ENCODE results near the gene DYSF. TPM values are rescaled to one million over a fixed set of nuclear protein-coding genes. Genes with fewer than 3 reads are reported as not detected.

Gene DYSF
- total RNA-seq, 1 donor from 2014 or later: not detected

DNA sequence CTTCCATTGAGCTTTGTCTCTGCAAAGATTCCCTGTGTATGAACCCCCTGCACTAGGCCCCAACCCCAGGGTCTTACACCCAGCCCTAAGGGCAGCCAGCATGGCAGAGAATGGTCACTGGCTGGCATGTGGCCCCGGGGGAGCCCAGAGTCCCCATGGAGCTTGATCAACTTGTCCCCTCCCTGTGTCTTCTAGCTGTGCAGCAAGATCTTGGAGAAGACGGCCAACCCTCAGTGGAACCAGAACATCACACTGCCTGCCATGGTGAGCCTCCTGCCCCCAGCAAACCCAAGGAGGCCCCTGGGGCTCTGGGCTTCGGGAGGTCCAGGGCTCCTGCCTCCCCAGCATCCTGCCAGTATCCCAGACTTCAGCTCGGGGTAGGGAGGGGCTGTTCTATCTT is 81.5 kb downstream of the DYSF start:
- Mint-ChIP-seq H3K4me3 (ENCODE audit: low read depth) (no peak overlapping the region), H3K36me3 (ENCODE audit: low read depth) (no peaks in the 10 kb centered on the region), H3K9me3 (no peaks in the 10 kb centered on the region), H3K4me1 (ENCODE audit: low read depth) (no peaks in the 10 kb centered on the region), H3K27me3 (ENCODE audit: low read depth) (peaks cover 2% of the 10 kb centered on the region), H3K27ac (no peak overlapping the region)
- no peak for DNase-seq (ENCODE audit: low spot score)
- intact Hi-C loops (cut with micrococcal nuclease): no loop called here

DNA sequence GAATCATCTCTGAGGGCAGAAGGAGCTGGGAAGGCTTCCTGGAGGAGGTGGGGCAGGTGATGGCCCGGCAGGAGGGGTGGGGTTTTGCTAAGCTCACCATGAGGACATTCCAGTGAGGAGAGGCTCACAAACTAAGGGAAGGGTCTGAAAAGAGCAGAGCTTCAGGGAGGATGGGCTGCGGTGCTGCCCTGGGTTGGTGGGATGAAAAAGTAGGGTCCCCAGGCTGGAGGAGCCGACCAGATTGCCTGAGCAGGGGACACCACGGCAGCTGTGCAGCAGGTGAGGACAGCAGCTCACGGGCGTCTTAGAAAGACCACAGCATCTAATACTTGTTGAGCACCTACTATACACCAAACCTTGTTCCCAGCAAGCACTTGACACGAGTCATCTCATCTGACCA is 82.2 kb downstream of the DYSF start:
- Mint-ChIP-seq H3K9me3 (no peaks in the 10 kb centered on the region), H3K27ac (no peak overlapping the region), H3K4me1 (ENCODE audit: low read depth) (no peaks in the 10 kb centered on the region), H3K36me3 (ENCODE audit: low read depth) (no peaks in the 10 kb centered on the region), H3K4me3 (ENCODE audit: low read depth) (no peak overlapping the region), H3K27me3 (ENCODE audit: low read depth) (peaks cover 2% of the 10 kb centered on the region)
- intact Hi-C loops (cut with micrococcal nuclease): no loop called here
- DNase-seq (ENCODE audit: low spot score): no peak

DNA sequence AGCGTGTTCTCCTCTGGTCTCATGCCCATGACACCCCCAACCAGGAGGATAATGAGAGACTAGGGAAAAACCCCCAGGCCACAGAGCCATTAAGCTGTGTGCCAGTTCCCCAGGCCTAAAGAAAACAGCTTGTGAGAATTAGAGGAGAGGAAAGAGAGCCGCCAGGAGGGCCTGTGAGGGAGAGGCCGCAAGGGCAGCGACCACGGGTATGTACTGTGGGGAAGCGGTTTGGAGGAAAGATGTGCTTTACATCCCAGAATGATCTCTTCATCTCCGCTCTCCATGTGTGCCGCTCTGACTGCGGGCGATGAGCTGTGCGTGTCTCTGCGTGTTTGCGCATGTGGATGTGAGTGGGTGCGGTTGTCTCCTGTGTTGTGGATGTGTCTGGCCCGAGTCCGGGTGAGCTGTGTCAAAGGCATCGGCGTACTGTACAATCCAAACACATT is 82.9 kb downstream of the DYSF start:
- no peak for DNase-seq (ENCODE audit: low spot score)
- H3K9me3 Mint-ChIP-seq: no peaks in the 10 kb centered on the region
- no peaks in the 10 kb centered on the region for H3K4me1 Mint-ChIP-seq (ENCODE audit: low read depth)
- H3K4me3 Mint-ChIP-seq (ENCODE audit: low read depth): no peak overlapping the region
- intact Hi-C loops (cut with micrococcal nuclease): no loop called here
- H3K27ac Mint-ChIP-seq: no peak overlapping the region
- no peaks in the 10 kb centered on the region for H3K36me3 Mint-ChIP-seq (ENCODE audit: low read depth)
- peaks cover 2% of the 10 kb centered on the region for H3K27me3 Mint-ChIP-seq (ENCODE audit: low read depth)

DNA sequence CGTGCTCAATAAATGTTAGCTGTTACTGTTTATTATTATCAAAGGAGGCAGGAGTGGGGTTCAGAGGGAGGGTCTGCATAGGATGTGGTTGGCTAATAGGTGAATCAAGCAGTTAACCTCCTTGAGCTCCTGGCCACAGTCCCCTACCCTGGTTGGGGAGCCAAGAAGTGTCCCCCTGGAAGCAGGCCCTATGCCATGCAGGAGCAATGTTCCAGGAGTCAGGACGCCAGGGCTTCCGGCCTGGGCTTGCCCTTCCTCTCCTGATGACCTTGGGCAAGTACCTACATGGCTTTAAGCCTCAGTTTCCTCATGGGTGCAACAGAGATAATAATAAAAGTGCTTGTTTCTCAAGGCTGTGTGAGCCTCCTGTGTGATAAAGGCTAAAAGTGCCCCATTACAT is 84.9 kb downstream of the DYSF start:
- Mint-ChIP-seq H3K4me1 (ENCODE audit: low read depth) (no peaks in the 10 kb centered on the region), H3K27ac (no peak overlapping the region), H3K4me3 (ENCODE audit: low read depth) (no peak overlapping the region), H3K27me3 (ENCODE audit: low read depth) (no peaks in the 10 kb centered on the region), H3K36me3 (ENCODE audit: low read depth) (no peaks in the 10 kb centered on the region), H3K9me3 (no peaks in the 10 kb centered on the region)
- intact Hi-C loops (cut with micrococcal nuclease): no loop called here
- no peak for DNase-seq (ENCODE audit: low spot score)

DNA sequence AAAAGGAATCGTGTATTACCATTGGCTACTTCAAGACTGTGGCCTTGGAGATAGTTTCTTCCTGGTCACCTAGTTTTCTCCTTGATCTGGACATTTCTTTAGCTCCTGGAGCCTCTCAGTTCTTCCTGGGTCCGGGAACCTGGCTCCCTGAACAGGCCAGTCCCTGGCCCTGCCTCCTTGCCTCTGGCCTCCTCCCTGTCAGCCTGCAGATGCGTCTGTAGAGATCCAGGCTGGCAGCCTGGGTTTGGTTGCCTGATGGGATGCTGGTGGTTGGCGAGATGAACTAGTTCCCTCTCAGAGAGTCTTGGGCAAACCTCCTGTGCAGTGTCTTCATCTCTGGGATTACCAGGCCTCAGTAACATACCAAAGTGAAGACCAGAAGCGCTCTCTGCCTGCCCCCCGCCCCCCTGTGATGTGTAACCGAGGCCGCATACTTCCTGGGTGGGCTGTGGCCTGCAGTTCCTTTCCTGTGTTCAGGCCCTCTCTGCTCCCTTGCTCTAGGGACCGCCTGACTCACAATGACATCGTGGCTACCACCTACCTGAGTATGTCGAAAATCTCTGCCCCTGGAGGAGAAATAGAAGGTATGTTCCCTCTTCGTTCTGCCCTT is 85.4 kb downstream of the DYSF start:
- no peaks in the 10 kb centered on the region for H3K36me3 Mint-ChIP-seq (ENCODE audit: low read depth)
- no peaks in the 10 kb centered on the region for H3K9me3 Mint-ChIP-seq
- H3K27ac Mint-ChIP-seq: no peak overlapping the region
- H3K4me1 Mint-ChIP-seq (ENCODE audit: low read depth): no peaks in the 10 kb centered on the region
- no peaks in the 10 kb centered on the region for H3K27me3 Mint-ChIP-seq (ENCODE audit: low read depth)
- H3K4me3 Mint-ChIP-seq (ENCODE audit: low read depth): no peak overlapping the region
- intact Hi-C loops (cut with micrococcal nuclease): no loop called here
- no peak for DNase-seq (ENCODE audit: low spot score)

DNA sequence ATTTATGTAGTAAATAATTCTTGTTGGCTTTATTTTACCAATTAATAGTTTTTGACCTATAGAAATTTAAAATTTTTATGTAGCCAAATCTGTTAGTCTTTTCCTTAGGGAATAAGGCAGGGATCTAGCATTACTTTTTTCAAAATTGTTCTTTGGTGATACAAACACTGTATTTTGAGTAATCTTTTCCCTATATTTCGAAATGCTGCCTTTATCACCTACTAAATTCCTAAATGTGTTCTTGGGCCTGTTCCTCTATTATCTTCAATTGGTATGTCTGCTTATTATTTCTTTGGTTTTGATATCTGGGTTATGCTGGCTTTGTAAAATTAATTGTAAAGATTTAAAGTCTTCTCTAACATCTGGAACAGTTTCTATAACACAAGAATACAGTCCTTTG is 87.5 kb downstream of the DYSF start:
- Mint-ChIP-seq H3K9me3 (no peaks in the 10 kb centered on the region), H3K4me3 (ENCODE audit: low read depth) (no peak overlapping the region), H3K27me3 (ENCODE audit: low read depth) (peaks cover 7% of the 10 kb centered on the region), H3K27ac (no peak overlapping the region), H3K4me1 (ENCODE audit: low read depth) (peaks cover 2% of the 10 kb centered on the region), H3K36me3 (ENCODE audit: low read depth) (no peaks in the 10 kb centered on the region)
- DNase-seq (ENCODE audit: low spot score): no peak
- intact Hi-C loops (cut with micrococcal nuclease): no loop called here

DNA sequence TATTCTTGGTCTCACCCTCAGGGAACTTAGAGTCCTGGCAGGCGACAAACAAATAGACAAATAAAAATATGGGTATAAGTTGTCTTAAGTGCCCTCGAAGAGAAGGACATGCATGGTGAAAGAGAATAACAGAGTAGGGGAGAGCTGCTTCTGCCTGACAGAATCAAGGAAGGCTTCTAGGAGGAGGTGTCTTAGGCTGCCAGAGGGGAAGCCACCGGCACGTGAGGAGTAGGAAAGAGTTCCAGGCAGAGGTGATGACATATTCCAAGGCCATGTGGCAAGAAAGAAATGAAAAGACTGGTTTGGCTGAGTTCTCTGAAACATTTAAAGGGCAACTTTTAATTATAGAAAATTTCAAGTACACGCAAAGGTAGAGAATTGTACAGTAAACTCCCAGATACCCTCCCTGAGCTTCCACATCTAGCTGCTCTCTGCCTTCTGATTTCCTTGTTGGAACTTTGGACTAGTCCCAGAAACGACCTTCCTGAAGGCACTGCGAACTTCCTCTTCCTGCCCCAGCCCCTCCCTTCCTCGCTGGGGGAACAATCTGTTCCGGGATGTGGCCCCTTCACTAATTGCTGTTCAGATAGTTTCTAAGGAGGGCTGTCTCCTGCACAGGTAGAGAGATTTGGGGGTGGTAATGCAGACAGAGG is 91.7 kb downstream of the DYSF start:
- intact Hi-C loops (cut with micrococcal nuclease): loop anchor here (5.0 kb wide), 3 partner anchors 252 to 1202 kb away; no protein-coding TSS in a partner anchor
- Mint-ChIP-seq H3K27ac (no peak overlapping the region), H3K4me1 (ENCODE audit: low read depth) (peaks cover 2% of the 10 kb centered on the region), H3K4me3 (ENCODE audit: low read depth) (peak overlapping the region; percentile 13), H3K36me3 (ENCODE audit: low read depth) (no peaks in the 10 kb centered on the region), H3K27me3 (ENCODE audit: low read depth) (peaks cover 7% of the 10 kb centered on the region), H3K9me3 (no peaks in the 10 kb centered on the region)
- no peak for DNase-seq (ENCODE audit: low spot score)

DNA sequence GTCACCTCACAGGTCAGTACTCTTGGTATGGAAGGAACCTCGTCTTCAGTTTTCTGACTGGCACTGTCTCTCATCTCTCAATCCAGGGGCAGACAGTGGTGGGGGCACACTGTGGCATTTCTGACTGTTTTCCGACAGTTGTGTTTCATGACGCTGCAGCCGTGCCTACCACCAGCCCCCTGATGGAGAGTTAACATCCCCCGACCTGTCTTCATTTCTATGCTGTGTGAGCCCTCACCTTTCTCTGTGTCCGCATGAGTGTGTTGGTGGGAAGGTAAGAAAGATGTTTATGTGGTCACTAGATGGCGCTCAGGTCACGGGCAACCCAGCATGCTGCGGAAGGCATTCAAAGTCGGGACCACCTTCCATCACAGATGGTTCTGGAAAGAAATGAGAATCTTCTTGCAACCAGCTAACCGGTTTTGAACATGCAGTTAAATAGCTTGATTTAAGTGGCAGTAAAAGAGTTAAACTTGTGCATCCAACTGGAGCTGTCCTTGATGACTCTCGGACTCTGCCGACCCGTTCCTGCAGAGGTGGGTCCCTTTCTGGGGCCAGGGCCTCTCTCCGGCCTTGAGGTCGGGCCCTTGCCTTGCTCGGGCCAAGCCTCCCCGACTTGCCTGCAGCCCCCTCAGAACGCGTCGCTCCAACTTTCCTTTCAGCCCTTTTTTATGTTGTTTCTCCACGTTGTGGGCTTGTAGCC is 92.4 kb downstream of the DYSF start:
- peaks cover 2% of the 10 kb centered on the region for H3K4me1 Mint-ChIP-seq (ENCODE audit: low read depth)
- H3K4me3 Mint-ChIP-seq (ENCODE audit: low read depth): peak overlapping the region; percentile 13
- no peaks in the 10 kb centered on the region for H3K36me3 Mint-ChIP-seq (ENCODE audit: low read depth)
- no peak overlapping the region for H3K27ac Mint-ChIP-seq
- H3K9me3 Mint-ChIP-seq: no peaks in the 10 kb centered on the region
- H3K27me3 Mint-ChIP-seq (ENCODE audit: low read depth): peaks cover 7% of the 10 kb centered on the region
- DNase-seq (ENCODE audit: low spot score): peak; percentile 18
- intact Hi-C loops (cut with micrococcal nuclease): loop anchor here (5.0 kb wide), 3 partner anchors 252 to 1202 kb away; no protein-coding TSS in a partner anchor

DNA sequence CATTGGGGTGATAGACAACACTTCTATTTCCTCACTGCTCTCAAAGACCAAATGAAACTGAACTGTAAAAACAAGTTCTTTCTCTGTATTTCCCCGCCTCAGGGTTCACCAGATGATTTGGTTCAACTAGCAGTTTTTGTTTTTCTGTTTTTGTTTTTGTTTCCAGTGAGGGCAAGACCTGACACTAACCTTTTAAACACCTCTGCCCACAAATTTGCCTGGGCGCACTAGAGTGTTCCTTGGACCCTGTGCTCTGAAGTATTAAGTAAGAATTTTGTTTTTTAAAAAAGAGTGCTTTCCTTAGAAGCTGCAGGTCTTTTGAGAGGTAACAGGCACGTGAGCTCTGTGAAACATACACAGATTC is 92.9 kb downstream of the DYSF start:
- Mint-ChIP-seq H3K27ac (no peak overlapping the region), H3K4me1 (ENCODE audit: low read depth) (peaks cover 2% of the 10 kb centered on the region), H3K27me3 (ENCODE audit: low read depth) (peaks cover 7% of the 10 kb centered on the region), H3K4me3 (ENCODE audit: low read depth) (no peak overlapping the region), H3K36me3 (ENCODE audit: low read depth) (no peaks in the 10 kb centered on the region), H3K9me3 (no peaks in the 10 kb centered on the region)
- intact Hi-C loops (cut with micrococcal nuclease): loop anchor here (5.0 kb wide), 3 partner anchors 251 to 1201 kb away; no protein-coding TSS in a partner anchor
- DNase-seq (ENCODE audit: low spot score): no peak

DNA sequence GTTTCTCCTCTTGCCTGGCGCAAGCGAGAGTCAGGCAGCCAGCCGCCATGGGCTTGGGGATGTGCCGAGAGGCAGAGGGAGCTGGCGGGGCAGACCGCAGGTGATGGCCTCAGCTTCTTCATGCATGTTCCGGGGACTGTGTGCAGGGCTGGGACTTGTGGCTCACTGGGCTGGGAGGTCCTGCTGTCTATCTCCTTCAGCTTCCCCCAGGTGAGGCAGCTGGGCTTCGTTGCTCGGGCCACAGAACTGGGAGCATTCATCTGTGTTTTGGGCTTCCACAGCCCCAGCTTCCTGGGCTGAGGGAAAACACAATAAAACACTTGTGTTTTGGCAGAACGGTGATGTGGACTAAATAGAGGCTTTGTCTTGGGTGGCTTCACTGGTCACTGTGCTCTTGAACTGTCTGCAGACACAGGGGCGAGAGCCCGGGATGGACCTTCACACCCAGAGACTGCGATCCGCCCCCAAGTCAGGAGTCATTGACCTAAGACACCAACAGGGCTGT is 93.5 kb downstream of the DYSF start:
- DNase-seq (ENCODE audit: low spot score): no peak
- Mint-ChIP-seq H3K4me3 (ENCODE audit: low read depth) (no peak overlapping the region), H3K9me3 (no peaks in the 10 kb centered on the region), H3K4me1 (ENCODE audit: low read depth) (peaks cover 2% of the 10 kb centered on the region), H3K36me3 (ENCODE audit: low read depth) (no peaks in the 10 kb centered on the region), H3K27me3 (ENCODE audit: low read depth) (peaks cover 7% of the 10 kb centered on the region), H3K27ac (no peak overlapping the region)
- intact Hi-C loops (cut with micrococcal nuclease): loop anchor here (5.0 kb wide), 3 partner anchors 250 to 1200 kb away; no protein-coding TSS in a partner anchor

DNA sequence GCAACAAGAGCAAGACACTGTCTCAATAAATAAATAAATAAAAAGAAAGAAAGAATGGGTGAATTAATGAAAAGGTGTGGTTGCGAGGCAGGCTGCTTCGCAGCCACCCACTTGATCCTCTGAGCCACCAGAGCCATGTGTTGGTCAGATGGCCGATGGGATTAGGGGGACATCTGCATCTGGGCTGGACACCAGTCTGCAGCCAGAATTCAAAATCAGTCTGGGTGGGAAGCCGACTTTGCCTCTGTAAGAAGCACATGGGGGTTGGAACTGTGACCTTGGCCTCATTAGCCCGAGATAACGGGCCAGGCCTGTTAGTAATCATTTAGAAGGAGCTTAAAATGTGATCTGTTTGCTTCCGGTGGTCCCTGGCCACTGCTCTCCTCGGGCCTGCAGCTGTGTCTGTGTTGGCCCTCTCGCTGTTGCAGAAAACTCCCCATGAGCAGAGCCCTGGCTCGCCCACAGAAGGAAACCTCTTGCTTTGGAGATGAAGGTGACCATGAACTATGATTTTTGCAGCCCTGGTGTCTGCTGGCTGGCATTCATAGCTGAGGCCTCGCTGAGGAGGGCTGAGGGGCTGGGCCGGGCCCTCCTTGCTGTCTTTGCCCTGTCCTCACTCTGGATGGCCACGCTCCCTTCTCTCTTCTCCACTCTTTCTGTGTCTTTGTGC is 94.4 kb downstream of the DYSF start:
- intact Hi-C loops (cut with micrococcal nuclease): loop anchor here (5.0 kb wide), 3 partner anchors 250 to 1200 kb away; no protein-coding TSS in a partner anchor
- peaks cover 7% of the 10 kb centered on the region for H3K27me3 Mint-ChIP-seq (ENCODE audit: low read depth)
- H3K4me1 Mint-ChIP-seq (ENCODE audit: low read depth): peaks cover 2% of the 10 kb centered on the region
- no peak for DNase-seq (ENCODE audit: low spot score)
- H3K27ac Mint-ChIP-seq: no peak overlapping the region
- H3K4me3 Mint-ChIP-seq (ENCODE audit: low read depth): no peak overlapping the region
- no peaks in the 10 kb centered on the region for H3K9me3 Mint-ChIP-seq
- no peaks in the 10 kb centered on the region for H3K36me3 Mint-ChIP-seq (ENCODE audit: low read depth)

DNA sequence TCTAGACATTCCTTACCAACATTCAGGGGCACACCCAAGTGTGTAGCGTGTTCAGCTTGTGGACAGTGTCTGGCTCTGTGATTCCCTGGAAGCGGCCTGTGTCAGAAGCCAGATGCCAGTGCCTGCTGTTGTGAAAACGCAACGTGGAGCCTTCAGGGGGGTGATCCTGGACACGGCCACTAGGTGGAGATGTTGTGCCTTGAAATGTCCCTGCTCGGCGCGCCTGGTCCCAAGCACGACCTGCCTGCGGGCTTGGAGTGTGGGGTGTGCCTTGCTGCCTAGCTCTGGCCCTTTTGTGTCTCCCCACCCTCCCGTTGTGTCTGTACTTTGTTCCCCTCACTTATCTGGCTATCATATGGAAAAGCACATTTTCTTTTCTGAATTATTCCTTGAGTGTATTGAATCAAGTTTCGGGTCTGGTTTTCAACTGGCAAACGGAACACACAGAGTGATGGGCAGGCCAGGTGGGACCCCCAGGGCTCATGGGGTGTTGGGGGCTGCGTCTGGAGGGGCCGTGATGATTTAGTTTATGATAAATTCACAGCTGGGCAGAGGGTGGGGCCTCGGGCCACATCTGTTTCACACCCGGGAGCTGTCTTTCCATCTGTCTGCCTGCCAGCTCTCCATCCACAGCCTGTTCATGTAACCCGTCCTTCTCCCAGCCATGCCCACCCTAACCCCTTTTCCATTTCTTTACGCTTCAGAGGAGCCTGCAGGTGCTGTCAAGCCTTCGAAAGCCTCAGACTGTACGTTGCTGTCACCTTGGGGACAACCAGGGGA is 95.5 kb downstream of the DYSF start:
- no peak overlapping the region for H3K27ac Mint-ChIP-seq
- no peaks in the 10 kb centered on the region for H3K9me3 Mint-ChIP-seq
- intact Hi-C loops (cut with micrococcal nuclease): loop anchor here (5.0 kb wide), 3 partner anchors 248 to 1198 kb away; no protein-coding TSS in a partner anchor
- peaks cover 7% of the 10 kb centered on the region for H3K27me3 Mint-ChIP-seq (ENCODE audit: low read depth)
- H3K36me3 Mint-ChIP-seq (ENCODE audit: low read depth): no peaks in the 10 kb centered on the region
- H3K4me3 Mint-ChIP-seq (ENCODE audit: low read depth): no peak overlapping the region
- peak; percentile 41 for DNase-seq (ENCODE audit: low spot score)
- peaks cover 2% of the 10 kb centered on the region for H3K4me1 Mint-ChIP-seq (ENCODE audit: low read depth)
